Measurements from ENCODE around the gene ELOA2. TPM values are rescaled to one million over a fixed set of nuclear protein-coding genes. Genes with fewer than 3 reads are reported as not detected.
"Not testable (repeated sequence)": the region's sequence is repeated elsewhere in the genome, so short reads cannot be mapped to it uniquely, and the experiment has no call there.

ELOA2 gene
- polyA plus RNA-seq, 1 donor, result not detected

DNA sequence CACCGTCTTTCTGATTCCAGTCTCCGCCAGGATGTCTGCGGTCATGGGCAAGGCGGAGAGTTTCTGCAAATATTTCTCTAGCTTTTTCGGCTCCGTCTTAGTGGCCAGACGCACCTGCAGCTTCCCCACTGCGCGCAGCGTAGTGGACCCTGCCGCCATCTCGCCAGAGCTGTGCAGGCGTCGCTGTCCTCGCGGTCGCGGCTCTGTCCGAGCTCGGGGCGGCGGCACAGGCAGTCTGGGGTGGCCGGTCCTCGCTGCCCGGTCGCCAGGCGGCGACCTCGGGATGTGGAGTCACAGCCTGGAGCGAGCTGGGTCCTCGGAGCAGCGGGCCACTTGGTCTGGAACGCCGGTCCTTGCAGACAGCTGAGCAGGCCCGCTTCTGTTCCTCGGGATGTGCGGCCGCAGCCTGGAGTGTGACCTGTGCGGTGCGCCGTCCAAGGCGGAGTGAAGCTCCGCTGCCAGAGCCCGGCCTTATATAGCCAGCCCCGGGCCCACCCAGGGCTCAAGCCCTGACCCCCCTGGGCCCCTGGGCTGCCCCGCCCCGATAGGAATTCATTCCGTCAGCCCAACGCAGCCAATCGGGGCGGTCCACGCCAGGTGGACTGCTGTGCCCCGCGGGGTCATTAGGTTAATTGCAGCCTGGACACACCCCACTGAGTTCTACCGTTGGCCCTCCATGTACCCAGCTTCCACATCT is 11.5 kb downstream of the ELOA2 start:
- DNase-seq (ENCODE audit: low read depth), result not testable (repeated sequence)

DNA sequence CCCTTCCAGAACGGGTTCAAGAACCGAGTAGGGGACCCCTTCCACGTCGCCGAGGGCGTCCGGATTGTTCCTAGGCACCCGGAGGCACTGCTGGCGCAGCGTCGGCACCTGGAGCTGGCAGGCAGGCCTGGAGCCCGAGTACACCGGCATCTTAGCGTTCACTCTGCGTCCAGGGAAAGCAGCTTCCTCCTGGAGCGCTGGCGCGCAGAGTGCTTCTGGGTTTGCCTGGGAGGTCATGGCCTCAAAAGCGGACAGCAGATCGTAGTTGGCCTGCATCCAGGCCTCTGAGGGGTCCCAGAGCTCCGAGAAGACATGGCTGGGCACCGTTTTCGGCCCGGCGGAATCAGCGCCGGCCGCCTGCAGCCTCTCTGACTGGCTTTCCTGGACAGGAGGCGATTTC is 12.6 kb downstream of the ELOA2 start:
- not testable (repeated sequence) for DNase-seq (ENCODE audit: low read depth)

DNA sequence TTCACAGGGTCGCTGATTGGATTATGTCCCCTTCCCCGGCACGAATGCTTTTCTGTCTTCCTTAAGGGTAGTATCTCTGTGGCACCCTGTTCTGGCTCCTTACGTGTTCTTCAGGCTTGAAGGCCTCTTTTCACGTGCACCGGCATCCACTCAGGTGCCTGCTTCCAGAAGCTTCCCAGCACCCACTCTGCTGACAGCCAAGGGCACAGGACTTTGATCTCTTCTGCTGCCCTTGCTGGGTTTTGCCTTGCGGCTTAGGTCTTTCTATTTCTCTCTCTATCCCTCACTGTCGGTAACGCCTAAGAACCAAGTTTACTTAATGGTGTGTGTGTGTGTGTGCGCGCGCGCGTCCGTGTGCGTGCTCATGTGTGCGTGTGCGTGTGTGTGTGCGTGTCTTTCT is 14.7 kb downstream of the ELOA2 start:
- DNase-seq (ENCODE audit: low read depth), result not testable (repeated sequence)

DNA sequence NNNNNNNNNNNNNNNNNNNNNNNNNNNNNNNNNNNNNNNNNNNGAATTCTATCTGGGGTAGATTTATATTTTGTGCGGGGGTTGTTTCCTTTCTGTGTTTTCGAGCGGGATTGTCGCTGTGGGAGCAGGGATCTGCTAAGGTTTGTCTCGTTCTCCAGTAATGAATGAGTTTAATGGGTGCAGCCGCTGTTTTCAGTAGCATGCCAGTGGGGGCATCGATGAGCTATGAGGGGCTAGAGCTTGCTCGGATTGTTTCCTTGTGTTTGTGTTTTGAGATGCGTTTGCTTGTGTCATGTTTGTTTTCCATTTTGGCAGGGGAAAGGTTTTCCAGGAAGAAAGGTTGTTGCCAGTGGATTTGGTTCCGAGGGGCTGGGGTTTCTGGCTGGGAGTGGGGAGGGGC is 15.6 kb downstream of the ELOA2 start:
- not testable (repeated sequence) for DNase-seq (ENCODE audit: low read depth)

Other genes with a start within 250 kb of the ELOA2 start
- gene PIAS2, start 118.1 kb downstream of the ELOA2 start, polyA plus RNA-seq (ENCODE audit: insufficient read length), result 27.9 TPM
- 6.8 TPM for gene KATNAL2, start 118.0 kb downstream of the ELOA2 start, polyA plus RNA-seq (ENCODE audit: insufficient read length)
- 18.6 TPM for gene HDHD2, start 114.9 kb upstream of the ELOA2 start, polyA plus RNA-seq (ENCODE audit: insufficient read length)
- gene IER3IP1, start 140.7 kb upstream of the ELOA2 start, polyA plus RNA-seq (ENCODE audit: insufficient read length), result 20.2 TPM
- gene SKOR2, start 216.0 kb upstream of the ELOA2 start, polyA plus RNA-seq (ENCODE audit: insufficient read length), result not detected

All from forelimb muscle (tissue), 1 donor.